Endometrium (tissue), 2 donors: ENCODE results near the gene ATP7B.

Experiments
- FAIRE-seq: peaks from 2 replicates; lab custom pipeline; 2012; peaks lifted over from hg19 to GRCh38; lab: Jason Lieb, UNC
- donor health status: control.
- donor health status: control.

Gene ATP7B

DNA sequence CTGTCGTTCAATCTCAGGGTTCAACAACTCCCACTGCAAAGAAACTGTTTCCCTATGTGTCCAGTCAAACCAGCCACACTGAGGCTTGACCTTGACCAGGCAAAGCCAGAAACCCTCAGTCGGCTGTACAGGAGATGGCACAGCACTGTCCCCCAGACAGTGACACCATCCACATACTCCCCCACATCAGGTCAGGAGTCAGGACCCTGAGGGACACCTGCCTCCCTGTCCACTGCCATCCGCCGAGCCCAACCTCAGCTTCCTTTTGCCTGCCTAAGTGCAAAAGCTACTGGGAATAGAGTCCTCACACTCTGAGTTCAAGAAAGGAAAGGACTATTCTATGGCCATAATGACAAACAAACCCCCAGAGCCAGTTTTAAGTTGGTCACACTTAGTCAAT is 66.8 kb downstream of the ATP7B start:
- no peak for FAIRE-seq

DNA sequence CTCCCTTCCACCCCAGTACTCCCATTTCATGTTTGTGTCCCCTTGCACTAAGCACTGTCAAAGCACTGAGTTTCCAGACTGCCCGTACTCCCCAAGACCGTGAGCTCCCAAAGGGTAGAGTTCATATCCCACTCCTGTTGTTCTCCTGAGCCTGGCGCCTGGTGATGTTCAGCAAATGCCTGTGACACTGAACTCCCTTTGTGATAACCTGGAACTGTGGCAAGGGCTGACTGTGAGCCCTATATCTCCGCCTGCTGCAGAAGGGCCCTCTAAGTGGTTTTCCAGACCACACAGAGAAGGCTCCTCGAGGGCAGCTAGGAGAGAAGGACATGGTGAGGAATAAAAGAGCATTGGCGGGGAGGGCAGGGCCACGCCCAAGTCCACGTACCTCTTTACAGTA is 67.5 kb downstream of the ATP7B start:
- no peak for FAIRE-seq

DNA sequence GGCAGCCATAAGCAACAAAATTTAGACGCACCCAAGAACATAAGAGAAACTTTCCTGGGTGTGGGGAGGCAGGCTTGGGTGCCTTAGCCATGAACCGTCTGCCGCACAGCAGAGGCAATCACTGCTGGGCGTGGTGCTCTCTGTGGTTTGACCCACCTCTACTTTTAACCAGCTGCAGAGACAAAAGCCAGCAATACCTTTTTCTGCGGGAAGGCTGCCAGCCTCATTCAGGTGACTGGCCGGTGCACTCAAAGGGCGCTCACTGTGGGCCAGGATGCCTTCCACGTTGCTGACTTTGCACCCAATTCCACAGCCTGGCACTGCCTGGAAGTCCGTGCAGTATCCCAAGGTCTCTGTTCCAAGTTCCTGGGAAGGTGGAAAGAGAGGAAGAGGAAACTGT is 69.1 kb downstream of the ATP7B start:
- FAIRE-seq, result no peak

- FAIRE-seq, result no peak
Measured at GRCh38 chr13:51938454-51938853, 72.8 kb downstream of the ATP7B start.

GRCh38 chr13:51937320-51938290 is 73.6 kb downstream of the ATP7B start:
- FAIRE-seq, result no peak

GRCh38 chr13:51935326-51936171 is 75.7 kb downstream of the ATP7B start:
- FAIRE-seq, result no peak

- no peak for FAIRE-seq
Measured at GRCh38 chr13:51934461-51935087, 76.7 kb downstream of the ATP7B start.

DNA sequence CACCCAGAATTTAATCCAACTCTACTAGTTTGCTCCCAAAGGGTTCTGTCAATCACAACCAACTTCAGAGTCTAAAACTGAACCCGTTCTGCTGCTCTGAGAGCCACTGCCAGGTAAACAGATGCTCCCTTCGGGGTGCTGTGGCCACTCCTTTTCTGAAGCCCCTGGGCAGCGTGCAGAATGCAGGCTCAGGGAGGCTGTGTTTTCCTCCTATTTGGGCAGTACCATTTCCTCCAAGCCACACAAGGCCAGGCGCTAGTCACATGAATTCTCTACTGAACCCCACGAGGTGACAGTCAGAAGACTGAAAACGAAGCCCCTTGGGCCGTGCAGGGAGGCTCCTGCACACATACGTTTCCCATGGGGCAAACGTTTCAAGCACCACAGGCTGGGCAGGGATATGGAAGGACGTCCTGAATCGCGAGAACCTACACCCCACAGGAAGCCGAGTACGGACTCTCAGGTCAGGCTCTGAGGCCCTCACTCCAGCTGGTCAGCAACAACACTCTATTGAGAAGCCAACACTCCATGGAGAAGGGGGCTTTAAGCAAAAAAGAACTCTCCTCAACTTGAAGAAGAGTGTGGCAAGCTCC is 77.7 kb downstream of the ATP7B start:
- no peak for FAIRE-seq

DNA sequence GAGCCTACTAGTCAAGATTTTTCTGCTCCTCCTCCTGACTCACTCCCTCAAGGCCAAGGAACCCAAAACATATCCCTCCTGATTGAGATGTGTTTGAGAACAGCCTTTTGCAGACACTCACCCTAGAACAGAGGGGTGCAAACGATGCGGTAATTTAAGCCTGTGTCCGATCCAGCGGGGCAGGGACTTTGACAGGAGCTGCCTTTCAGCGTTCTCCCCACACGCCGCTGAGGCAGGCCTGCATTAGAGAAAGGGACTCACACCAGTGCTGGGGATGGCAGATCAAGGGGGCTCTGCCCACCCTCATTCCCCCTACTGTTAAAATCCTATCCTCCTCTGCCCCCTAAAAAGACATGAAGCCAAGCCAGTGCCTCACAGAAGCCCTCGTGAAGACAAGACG is 79.0 kb downstream of the ATP7B start:
- FAIRE-seq, result no peak

GRCh38 chr13:51931606-51932005 is 79.6 kb downstream of the ATP7B start:
- no peak for FAIRE-seq

DNA sequence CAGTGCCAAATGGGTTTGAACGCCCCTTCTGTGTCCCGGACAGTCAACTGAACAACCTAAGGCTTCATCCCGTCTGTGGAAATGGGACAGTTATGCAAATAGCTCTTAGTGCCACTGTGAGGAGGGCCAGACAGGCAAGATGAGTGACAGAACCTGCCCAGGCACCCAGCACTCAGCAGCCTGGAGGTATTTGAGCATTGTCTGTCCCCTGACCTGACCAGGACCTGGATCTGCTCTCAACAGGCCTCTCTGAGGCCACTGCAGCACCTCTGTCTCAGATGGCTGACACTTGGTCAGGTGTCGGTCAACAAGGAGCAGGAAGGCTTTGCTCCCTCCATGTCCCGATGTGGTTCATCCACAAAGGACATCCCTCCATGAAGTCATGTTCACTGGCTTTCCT is 81.6 kb downstream of the ATP7B start:
- no peak for FAIRE-seq

DNA sequence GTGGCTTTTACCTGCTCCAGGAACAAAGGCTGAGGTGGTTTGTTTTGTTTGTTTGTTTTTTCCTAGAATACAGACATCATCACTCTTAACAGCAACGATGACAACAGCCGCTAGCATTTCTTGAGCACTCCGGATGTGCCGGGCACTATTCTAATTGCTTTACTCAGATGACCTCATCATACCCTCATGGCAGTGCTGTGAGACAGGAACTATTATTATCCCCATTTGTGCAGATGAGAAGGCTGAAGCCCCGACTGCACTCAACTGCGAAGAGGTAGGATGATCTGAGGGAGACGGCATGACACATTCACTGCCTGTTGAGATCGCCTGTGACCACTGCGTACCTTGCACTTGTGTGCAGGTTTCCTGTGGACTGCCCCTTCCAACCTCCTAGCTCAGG is 83.0 kb downstream of the ATP7B start:
- FAIRE-seq, result no peak

DNA sequence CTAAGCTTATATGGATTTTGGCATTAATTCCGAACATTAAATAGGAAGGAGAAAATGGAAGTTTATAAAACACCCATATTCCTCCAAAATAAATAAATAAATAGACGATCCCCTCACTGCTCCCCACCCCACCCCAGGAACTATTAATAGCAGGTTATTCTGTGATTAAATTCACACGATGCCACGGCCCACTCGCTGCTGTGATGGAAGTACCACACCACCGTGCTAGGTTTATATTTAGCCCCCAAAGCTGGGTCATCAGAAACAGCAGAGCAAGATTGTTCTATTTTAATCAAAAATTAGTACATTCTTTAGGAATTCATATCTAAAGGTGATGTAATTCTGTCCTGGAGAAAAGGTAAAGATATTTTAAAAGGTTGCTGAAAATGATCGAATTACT is 84.1 kb downstream of the ATP7B start:
- no peak for FAIRE-seq

- FAIRE-seq, result no peak
Measured at GRCh38 chr13:51926528-51926885, 84.7 kb downstream of the ATP7B start.

DNA sequence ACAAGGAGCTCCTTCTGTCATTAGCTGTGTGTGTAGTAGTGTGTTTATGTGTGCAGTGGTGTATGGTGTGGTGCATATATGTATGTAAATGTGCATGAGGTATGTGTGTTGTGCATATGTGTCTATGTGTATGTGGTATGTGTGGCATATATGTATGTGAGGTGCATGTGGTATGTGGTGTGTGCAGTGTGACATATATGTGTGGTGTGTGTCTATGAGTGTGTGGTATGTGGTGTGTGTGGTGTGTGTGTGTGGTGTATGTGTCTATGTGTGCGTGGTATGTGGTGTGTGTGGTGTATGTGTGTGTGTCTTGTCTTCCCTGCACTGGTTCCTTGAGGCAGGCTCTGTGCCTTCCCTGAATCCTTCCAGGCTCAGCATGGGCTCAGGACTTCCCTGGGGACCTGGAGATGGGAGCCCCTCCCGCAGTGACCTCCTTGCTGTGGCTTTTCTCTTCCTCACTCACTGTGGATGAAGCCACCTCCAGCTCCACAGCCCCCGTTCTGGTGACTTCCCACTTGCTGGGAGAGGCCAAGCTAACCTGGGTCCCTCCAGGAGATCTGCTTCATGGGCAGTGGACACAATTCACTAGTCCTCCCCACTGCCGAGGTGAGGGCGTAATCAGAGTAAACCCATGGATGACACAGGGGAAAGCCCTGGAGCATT is 85.3 kb downstream of the ATP7B start:
- FAIRE-seq, result no peak

GRCh38 chr13:51924756-51925544 is 86.3 kb downstream of the ATP7B start:
- no peak for FAIRE-seq

DNA sequence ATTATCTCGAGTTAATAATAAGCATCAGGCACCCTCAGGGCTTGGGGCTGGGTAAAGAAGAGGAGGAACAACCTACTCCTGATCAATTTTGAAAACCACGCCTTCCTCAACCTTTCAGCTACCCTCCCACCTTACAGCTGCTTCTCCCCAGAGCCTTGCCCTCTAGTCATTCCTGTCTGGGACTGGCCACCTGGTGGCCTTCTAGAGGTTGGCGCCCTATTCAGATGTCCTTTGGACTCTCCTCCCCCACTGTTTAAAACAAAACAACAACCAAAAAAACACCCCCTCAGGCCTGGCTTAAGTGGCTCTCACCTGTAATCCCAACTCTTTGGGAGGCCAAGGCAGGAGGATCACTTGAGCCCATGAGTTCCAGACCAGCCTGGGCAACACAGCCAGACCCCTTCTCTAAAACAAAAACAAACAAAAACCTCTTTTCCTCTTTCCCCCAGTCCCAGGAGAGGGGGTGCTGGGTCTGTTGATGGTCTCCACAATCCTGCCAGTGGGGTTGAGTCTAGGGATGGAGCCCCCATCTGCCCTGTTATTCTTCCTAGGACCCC is 87.2 kb downstream of the ATP7B start:
- FAIRE-seq, result no peak

GRCh38 chr13:51922771-51923480 is 88.3 kb downstream of the ATP7B start:
- FAIRE-seq, result no peak

- no peak for FAIRE-seq
Measured at GRCh38 chr13:51921790-51922740, 89.2 kb downstream of the ATP7B start.
